HEK293 (cell line): ENCODE measurements around the gene PITRM1.

Experiments used
- CTCF ChIA-PET: fragments of 350-600 bp; formaldehyde crosslinking; extraction: SDS; loops from one replicate; lab custom pipeline; 2021; ENCODE audit warnings: antibody characterized with exemption; lab: Yijun Ruan, JAX
- POLR2A ChIA-PET: fragments of 300-600 bp; formaldehyde crosslinking; extraction: SDS; loops from one replicate; lab custom pipeline; 2020; ENCODE audit warnings: antibody characterized with exemption, inconsistent platforms; lab: Yijun Ruan, JAX
- H3K27ac ChIP-seq: fragments of 200-500 bp; sonication (Bioruptor generic); 2 replicates; pipeline ENCODE4 v1.5.1; 2014; ENCODE audit warnings: low read depth, low read length, control low read depth, inconsistent platforms; ENCODE audit errors: extremely low read depth
- H3K36me3 ChIP-seq, 2 experiments: fragments of 200-500 bp in 1 of 2; sonication (Bioruptor generic) in 1 of 2; 1 replicate in 1 of 2; 2 replicates in 1 of 2; pipeline ENCODE4 v1.5.1; 2014 to 2017; ENCODE audit warnings: inconsistent platforms in 2 of 2, low read length in 2 of 2; ENCODE audit not compliant: control insufficient read depth in 2 of 2, insufficient read depth in 1 of 2
- H3K4me1 ChIP-seq: fragments of 200-500 bp; sonication (Bioruptor generic); 2 replicates; pipeline ENCODE4 v1.5.1; 2014; ENCODE audit warnings: mild to moderate bottlenecking, low read length, inconsistent platforms; ENCODE audit not compliant: control insufficient read depth, insufficient read depth
- H3K4me3 ChIP-seq: 2 replicates; pipeline ENCODE4 v1.5.1; 2011; ENCODE audit warnings: low read depth, mild to moderate bottlenecking, control low read depth, low read length, moderate library complexity
- H3K9me3 ChIP-seq: fragments of 200-500 bp; sonication (Bioruptor generic); 2 replicates; pipeline ENCODE4 v1.5.1; 2014; ENCODE audit warnings: low read depth, low read length, inconsistent platforms; ENCODE audit not compliant: control insufficient read depth, insufficient read depth
- GLIS2 ChIP-seq: fragments of 450-650 bp; formaldehyde crosslinking; IDR thresholded peaks from 2 replicates; pipeline ENCODE4 v1.5.1; 2016; ENCODE audit warnings: missing biosample characterization, missing genetic modification characterization
- KLF8 ChIP-seq: fragments of 450-650 bp; formaldehyde crosslinking; IDR thresholded peaks from 2 replicates; pipeline ENCODE4 v1.5.1; 2016; ENCODE audit warnings: missing biosample characterization, missing genetic modification characterization
- PRDM2 ChIP-seq: fragments of 450-650 bp; formaldehyde crosslinking; IDR thresholded peaks from 2 replicates; pipeline ENCODE4 v1.5.1; 2016; ENCODE audit warnings: missing biosample characterization, missing genetic modification characterization, borderline replicate concordance
- ZBTB21 ChIP-seq: fragments of 450-650 bp; formaldehyde crosslinking; IDR thresholded peaks from 2 replicates; pipeline ENCODE4 v1.5.1; 2017; ENCODE audit warnings: missing biosample characterization, missing genetic modification characterization
- ZBTB7A ChIP-seq: fragments of 450-650 bp; formaldehyde crosslinking; IDR thresholded peaks from 2 replicates; pipeline ENCODE4 v1.5.1; 2016; ENCODE audit warnings: low read depth, missing biosample characterization, missing genetic modification characterization
- ZBTB8A ChIP-seq: fragments of 450-650 bp; formaldehyde crosslinking; IDR thresholded peaks from 2 replicates; pipeline ENCODE4 v1.5.1; 2016; ENCODE audit warnings: missing biosample characterization, missing genetic modification characterization
- ZEB2 ChIP-seq: fragments of 450-650 bp; formaldehyde crosslinking; IDR thresholded peaks from 2 replicates; pipeline ENCODE4 v1.5.1; 2016; ENCODE audit warnings: missing biosample characterization, missing genetic modification characterization
- ZNF146 ChIP-seq: fragments of 450-650 bp; formaldehyde crosslinking; IDR thresholded peaks from 2 replicates; pipeline ENCODE4 v1.5.1; 2016; ENCODE audit warnings: missing biosample characterization, missing genetic modification characterization
- ZNF155 ChIP-seq: fragments of 450-650 bp; formaldehyde crosslinking; IDR thresholded peaks from 2 replicates; pipeline ENCODE4 v1.5.1; 2016; ENCODE audit warnings: missing biosample characterization, missing genetic modification characterization
- ZNF157 ChIP-seq: fragments of 450-650 bp; formaldehyde crosslinking; IDR thresholded peaks from 2 replicates; pipeline ENCODE4 v1.5.1; 2016; ENCODE audit warnings: missing biosample characterization, missing genetic modification characterization
- ZNF174 ChIP-seq: fragments of 450-650 bp; formaldehyde crosslinking; IDR thresholded peaks from 2 replicates; pipeline ENCODE4 v1.5.0; 2017; ENCODE audit warnings: missing biosample characterization, mild to moderate bottlenecking, missing genetic modification characterization
- ZNF776 ChIP-seq: fragments of 450-650 bp; formaldehyde crosslinking; IDR thresholded peaks from 2 replicates; pipeline ENCODE4 v1.5.0; 2017; ENCODE audit warnings: missing biosample characterization, missing genetic modification characterization, borderline replicate concordance
- ZNF837 ChIP-seq: fragments of 450-650 bp; formaldehyde crosslinking; IDR thresholded peaks from 2 replicates; pipeline ENCODE4 v1.5.1; 2016; ENCODE audit warnings: missing biosample characterization, missing genetic modification characterization
- TF ChIP-seq, protein P1 (sequence below): fragments of 450-650 bp; formaldehyde crosslinking; IDR thresholded peaks from 2 replicates; pipeline ENCODE4 v1.5.1; 2016; ENCODE audit warnings: missing biosample characterization, missing genetic modification characterization
- TF ChIP-seq, protein P2 (sequence below): fragments of 450-650 bp; formaldehyde crosslinking; IDR thresholded peaks from 2 replicates; pipeline ENCODE4 v1.5.1; 2016; ENCODE audit warnings: missing biosample characterization, missing genetic modification characterization, low read depth
- TF ChIP-seq, protein P3 (sequence below): fragments of 450-650 bp; formaldehyde crosslinking; IDR thresholded peaks from 2 replicates; pipeline ENCODE4 v1.5.1; 2016; ENCODE audit warnings: missing biosample characterization, missing genetic modification characterization
- TF ChIP-seq, protein P4 (sequence below): fragments of 450-650 bp; formaldehyde crosslinking; IDR thresholded peaks from 2 replicates; pipeline ENCODE4 v1.5.1; 2016; ENCODE audit warnings: missing biosample characterization, missing genetic modification characterization, borderline replicate concordance

PITRM1 gene

DNA sequence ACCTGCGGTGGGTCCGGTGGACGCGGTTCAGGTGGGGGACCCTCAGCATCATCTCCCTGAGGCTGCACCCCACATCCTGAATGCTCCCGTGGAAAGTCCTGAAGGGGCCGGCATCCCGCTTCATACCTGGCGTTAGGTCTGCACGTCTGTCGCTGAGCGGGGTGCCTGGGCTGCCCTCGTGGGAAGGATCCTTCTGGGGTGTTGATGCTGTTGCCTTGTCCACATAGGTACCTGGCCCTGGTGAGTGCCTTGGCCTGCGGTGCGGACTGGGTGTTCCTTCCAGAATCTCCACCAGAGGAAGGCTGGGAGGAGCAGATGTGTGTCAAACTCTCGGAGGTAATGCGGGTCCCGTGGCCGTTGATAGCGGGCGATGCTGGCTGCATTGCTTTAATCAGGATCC is 67.4 kb downstream of the PITRM1 start:
- no peak overlapping the region for H3K4me3 ChIP-seq
- no peak overlapping the region for H3K27ac ChIP-seq
- H3K36me3 ChIP-seq = peaks cover 4 to 80% of the 10 kb centered on the region in 2 experiments; a peak in 2 of 3 replicates
- H3K4me1 ChIP-seq = no peaks in the 10 kb centered on the region
- TF ChIP-seq, protein P1, sequence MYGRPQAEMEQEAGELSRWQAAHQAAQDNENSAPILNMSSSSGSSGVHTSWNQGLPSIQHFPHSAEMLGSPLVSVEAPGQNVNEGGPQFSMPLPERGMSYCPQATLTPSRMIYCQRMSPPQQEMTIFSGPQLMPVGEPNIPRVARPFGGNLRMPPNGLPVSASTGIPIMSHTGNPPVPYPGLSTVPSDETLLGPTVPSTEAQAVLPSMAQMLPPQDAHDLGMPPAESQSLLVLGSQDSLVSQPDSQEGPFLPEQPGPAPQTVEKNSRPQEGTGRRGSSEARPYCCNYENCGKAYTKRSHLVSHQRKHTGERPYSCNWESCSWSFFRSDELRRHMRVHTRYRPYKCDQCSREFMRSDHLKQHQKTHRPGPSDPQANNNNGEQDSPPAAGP = no peak
- TF ChIP-seq ZBTB21 (tag by site-specific recombination) (no peak), ZNF157 (no peak), ZNF837 (no peak), ZNF174 (tag by site-specific recombination) (no peak), KLF8 (tag by site-specific recombination) (no peak), ZBTB8A (no peak), GLIS2 (tag by site-specific recombination) (no peak), ZNF155 (tag by site-specific recombination) (no peak), ZBTB7A (no peak), ZNF146 (no peak), PRDM2 (no peak), ZNF776 (tag by site-specific recombination) (no peak), ZEB2 (tag by site-specific recombination) (no peak)
- TF ChIP-seq, protein P2, sequence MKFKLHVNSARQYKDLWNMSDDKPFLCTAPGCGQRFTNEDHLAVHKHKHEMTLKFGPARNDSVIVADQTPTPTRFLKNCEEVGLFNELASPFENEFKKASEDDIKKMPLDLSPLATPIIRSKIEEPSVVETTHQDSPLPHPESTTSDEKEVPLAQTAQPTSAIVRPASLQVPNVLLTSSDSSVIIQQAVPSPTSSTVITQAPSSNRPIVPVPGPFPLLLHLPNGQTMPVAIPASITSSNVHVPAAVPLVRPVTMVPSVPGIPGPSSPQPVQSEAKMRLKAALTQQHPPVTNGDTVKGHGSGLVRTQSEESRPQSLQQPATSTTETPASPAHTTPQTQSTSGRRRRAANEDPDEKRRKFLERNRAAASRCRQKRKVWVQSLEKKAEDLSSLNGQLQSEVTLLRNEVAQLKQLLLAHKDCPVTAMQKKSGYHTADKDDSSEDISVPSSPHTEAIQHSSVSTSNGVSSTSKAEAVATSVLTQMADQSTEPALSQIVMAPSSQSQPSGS (tag by site-specific recombination) = no peak
- TF ChIP-seq, protein P3, sequence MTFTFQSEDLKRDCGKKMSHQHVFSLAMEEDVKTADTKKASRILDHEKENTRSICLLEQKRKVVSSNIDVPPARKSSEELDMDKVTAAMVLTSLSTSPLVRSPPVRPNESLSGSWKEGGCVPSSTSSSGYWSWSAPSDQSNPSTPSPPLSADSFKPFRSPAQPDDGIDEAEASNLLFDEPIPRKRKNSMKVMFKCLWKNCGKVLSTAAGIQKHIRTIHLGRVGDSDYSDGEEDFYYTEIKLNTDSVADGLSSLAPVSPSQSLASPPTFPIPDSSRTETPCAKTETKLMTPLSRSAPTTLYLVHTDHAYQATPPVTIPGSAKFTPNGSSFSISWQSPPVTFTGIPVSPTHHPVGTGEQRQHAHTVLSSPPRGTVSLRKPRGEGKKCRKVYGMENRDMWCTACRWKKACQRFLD (tag by site-specific recombination) = no peak
- TF ChIP-seq, protein P4, sequence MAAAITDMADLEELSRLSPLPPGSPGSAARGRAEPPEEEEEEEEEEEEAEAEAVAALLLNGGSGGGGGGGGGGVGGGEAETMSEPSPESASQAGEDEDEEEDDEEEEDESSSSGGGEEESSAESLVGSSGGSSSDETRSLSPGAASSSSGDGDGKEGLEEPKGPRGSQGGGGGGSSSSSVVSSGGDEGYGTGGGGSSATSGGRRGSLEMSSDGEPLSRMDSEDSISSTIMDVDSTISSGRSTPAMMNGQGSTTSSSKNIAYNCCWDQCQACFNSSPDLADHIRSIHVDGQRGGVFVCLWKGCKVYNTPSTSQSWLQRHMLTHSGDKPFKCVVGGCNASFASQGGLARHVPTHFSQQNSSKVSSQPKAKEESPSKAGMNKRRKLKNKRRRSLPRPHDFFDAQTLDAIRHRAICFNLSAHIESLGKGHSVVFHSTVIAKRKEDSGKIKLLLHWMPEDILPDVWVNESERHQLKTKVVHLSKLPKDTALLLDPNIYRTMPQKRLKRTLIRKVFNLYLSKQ (tag by site-specific recombination) = no peak
- POLR2A ChIA-PET = no interaction called here
- no peaks in the 10 kb centered on the region for H3K9me3 ChIP-seq
- CTCF ChIA-PET = no interaction called here
